ENCODE data around the gene KANSL1.

DNA sequence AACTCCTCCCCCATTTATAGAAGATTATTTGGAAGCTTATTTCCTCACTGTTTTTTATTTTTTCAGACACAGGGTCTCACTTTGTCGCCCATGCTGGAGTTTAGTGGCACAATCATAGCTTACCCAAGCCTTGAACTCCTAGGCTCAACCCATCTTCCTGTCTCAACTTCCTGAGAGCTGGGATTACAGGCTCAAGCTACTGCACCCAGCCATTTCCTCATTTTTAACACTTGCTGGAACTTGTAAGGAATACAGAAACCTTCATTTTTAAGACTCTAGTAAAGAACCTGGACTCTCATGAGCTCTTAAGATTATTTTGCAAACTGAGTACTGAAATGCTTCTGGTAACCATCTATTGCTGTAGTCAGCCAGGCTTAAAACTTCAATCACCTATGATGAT is 29.9 kb downstream of the KANSL1 start:
- TF ChIP-seq, protein P1, sequence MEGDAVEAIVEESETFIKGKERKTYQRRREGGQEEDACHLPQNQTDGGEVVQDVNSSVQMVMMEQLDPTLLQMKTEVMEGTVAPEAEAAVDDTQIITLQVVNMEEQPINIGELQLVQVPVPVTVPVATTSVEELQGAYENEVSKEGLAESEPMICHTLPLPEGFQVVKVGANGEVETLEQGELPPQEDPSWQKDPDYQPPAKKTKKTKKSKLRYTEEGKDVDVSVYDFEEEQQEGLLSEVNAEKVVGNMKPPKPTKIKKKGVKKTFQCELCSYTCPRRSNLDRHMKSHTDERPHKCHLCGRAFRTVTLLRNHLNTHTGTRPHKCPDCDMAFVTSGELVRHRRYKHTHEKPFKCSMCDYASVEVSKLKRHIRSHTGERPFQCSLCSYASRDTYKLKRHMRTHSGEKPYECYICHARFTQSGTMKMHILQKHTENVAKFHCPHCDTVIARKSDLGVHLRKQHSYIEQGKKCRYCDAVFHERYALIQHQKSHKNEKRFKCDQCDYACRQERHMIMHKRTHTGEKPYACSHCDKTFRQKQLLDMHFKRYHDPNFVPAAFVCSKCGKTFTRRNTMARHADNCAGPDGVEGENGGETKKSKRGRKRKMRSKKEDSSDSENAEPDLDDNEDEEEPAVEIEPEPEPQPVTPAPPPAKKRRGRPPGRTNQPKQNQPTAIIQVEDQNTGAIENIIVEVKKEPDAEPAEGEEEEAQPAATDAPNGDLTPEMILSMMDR (conservative IDR thresholded peaks at IDR 0.05), result no peak
- no peak for TF ChIP-seq EZH2 (IDR thresholded peaks at IDR 0.05; ENCODE audit: low read depth)

All from PC-9 (cell line).